Activated T-cell treated with anti-CD3 and anti-CD28 coated beads, Interleukin-2, amount 50 U/mL, for 4 hours (primary cell): Measurements from ENCODE around the gene PDE6A. TPM values are rescaled to one million over a fixed set of nuclear protein-coding genes. Genes with fewer than 3 reads are reported as not detected.

ENCODE experiments used
- ATAC-seq, 2 donors: fragments of 200-7000 bp; cut with Tn5 transposase; one replicate each; pipeline ENCODE4 v1.10.0; 2021
- DNase-seq: peaks from one replicate; pipeline ENCODE4 v3.0.0-alpha.2; 2020
- H3K27me3 Mint-ChIP-seq: one replicate; pipeline ENCODE4 v1.8.0; 2021; ENCODE audit warnings: low read depth, mixed read lengths
- H3K36me3 Mint-ChIP-seq: one replicate; pipeline ENCODE4 v1.8.0; 2022; ENCODE audit warnings: mixed read lengths; ENCODE audit not compliant: insufficient read depth
- H3K4me1 Mint-ChIP-seq: one replicate; pipeline ENCODE4 v1.8.0; 2021; ENCODE audit warnings: low read depth, mixed read lengths
- H3K4me3 Mint-ChIP-seq: one replicate; pipeline ENCODE4 v1.8.0; 2021; ENCODE audit warnings: mild to moderate bottlenecking, moderate library complexity, mixed read lengths
- H3K9me3 Mint-ChIP-seq: one replicate; pipeline ENCODE4 v1.8.0; 2021; ENCODE audit warnings: mixed read lengths
- total RNA-seq, 3 donors: library from RNA; stranded (reverse); gene quantifications; one replicate each; pipeline ENCODE4 v1.2.1, GENCODE V29; 2021

The PDE6A gene
- total RNA-seq, 3 donors from 2014 or later = not detected

DNA sequence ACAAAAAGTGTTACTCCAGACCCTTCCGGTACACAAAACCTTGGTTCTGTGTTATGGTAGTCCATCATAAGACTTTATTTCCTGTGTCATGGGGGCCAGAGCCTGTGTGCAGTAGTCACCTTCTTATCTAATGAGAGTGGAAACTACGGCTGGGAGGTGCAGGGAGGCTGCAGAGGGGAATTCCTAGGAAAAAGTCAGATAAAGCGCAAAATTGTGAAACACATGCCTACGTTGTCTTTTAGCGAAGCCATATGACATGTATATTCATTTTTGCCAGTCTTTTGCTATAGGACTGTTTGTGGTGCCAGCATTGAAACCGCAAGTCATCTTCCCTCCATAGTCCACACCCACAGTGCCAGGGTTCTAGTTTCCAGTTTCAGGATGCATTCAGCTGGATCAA, 133.7 kb downstream of the PDE6A start:
- Mint-ChIP-seq H3K4me1 (no peaks in the 10 kb centered on the region), H3K9me3 (no peaks in the 10 kb centered on the region), H3K27me3 (no peaks in the 10 kb centered on the region), H3K36me3 (no peaks in the 10 kb centered on the region), H3K4me3 (no peak overlapping the region)
- no peak for DNase-seq
- no peak for ATAC-seq

DNA sequence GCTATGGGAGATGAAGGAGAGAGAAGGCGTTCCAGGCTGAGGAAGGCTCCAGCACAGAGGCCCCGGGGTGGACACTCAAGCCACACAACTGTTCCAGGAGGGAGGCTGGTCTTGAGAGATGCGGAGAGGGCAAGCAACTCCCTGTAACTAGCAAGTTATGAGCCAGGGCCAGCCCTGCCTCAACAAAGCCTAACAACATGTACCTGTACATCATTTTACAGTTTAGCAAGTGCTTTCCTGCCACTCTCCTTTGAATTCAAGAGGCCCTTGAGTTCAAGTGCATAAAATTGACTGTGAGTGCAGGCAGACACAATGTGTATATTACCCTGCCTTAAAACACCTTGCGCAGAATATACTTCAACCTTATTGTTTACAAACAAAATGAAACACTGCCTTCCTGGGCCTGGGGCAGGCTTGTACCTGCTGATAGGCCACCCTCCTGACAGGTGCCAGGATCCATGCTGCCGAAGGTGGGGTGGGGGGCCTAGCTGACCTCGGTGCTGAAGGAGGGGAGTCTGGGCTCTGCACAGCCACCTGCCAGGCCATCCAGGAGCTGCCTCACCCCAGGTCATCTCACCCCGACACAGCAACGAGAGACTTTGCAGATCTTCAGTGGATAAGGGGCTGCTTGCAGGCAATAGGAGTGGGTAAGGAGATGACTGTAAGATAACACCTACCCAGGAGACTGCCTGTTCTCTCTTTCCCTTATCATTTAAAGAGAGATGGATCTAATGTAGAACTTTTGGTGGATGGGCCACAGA, 134.5 kb downstream of the PDE6A start:
- H3K9me3 Mint-ChIP-seq = no peaks in the 10 kb centered on the region
- no peak for ATAC-seq
- no peaks in the 10 kb centered on the region for H3K4me1 Mint-ChIP-seq
- H3K4me3 Mint-ChIP-seq = no peak overlapping the region
- no peak for DNase-seq
- no peaks in the 10 kb centered on the region for H3K36me3 Mint-ChIP-seq
- H3K27me3 Mint-ChIP-seq = no peaks in the 10 kb centered on the region

DNA sequence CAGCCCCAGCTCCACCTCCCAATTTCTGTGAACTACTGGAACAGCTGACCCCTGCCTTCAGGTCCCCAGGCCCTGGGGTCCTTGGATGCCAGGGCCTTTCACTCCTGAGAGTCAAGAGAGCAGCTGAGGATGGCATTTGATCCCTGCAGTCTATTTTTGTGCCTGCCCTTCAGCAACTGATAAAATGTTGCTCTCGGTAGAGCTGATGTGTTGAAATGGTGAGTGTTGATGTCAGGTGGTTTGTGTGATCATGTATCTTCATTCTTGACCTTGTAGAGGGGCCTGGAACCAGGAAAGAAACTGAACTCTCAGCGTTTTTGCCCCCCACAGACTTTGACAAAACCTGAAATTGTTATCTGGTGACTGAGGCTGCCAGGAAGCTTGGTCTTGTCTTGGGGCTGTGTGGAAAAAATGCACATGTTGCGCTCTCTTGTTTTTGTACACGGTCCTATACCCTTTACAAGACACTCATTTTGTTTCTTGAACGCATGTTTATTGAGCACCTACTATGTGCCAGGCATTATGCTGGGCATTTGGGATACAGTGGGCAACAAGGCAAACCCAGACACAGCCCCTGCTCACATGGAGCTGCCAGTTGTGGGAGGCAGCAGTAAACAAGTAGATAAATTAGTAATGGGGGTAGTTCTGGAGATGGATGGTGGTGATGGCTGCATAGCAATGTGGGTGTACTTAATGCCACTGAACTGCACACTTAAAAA, 136.2 kb downstream of the PDE6A start:
- H3K9me3 Mint-ChIP-seq = no peaks in the 10 kb centered on the region
- ATAC-seq (no peak), DNase-seq (no peak)
- H3K36me3 Mint-ChIP-seq = no peaks in the 10 kb centered on the region
- no peak overlapping the region for H3K4me3 Mint-ChIP-seq
- no peaks in the 10 kb centered on the region for H3K27me3 Mint-ChIP-seq
- H3K4me1 Mint-ChIP-seq = no peaks in the 10 kb centered on the region

Other genes starting within 250 kb of the PDE6A start
- 10 to 100 TPM; 11.7 to 16.2 (median 14.5) TPM for gene PPARGC1B, start 214.5 kb downstream of the PDE6A start, total RNA-seq
- gene SLC26A2, start 16.0 kb upstream of the PDE6A start, total RNA-seq = 1 to 10 TPM; 7.9 to 8.8 (median 8.0) TPM
- gene TIGD6, start 55.9 kb upstream of the PDE6A start, total RNA-seq = 1 to 10 TPM; 1.9 to 2.4 (median 2.1) TPM
- 10 to 100 TPM; 46.2 to 49.2 (median 46.4) TPM for gene HMGXB3, start 55.9 kb upstream of the PDE6A start, total RNA-seq
- under 1 TPM; 0.10 to 0.46 (median 0.26) TPM for gene CSF1R, start 141.8 kb upstream of the PDE6A start, total RNA-seq
- under 1 TPM; 0.19 to 0.40 (median 0.37) TPM for gene PDGFRB, start 211.1 kb upstream of the PDE6A start, total RNA-seq
- gene CDX1, start 222.0 kb upstream of the PDE6A start, total RNA-seq = under 1 TPM in 1 of 3 donors, not detected in 2; 0.13 TPM
- not detected for gene SLC6A7, start 245.3 kb upstream of the PDE6A start, total RNA-seq